Loucy (cell line): ENCODE data around the gene LTB4R.
"Not testable (repeated sequence)": the region's sequence is repeated elsewhere in the genome, so short reads cannot be mapped to it uniquely, and the experiment has no call there.

Experiments used
- H2AFZ ChIP-seq: fragments of 200-600 bp; sonication (generic); 2 replicates; pipeline ENCODE4 v1.6.0; 2016; ENCODE audit warnings: antibody characterized with exemption, mild to moderate bottlenecking, low read length, moderate library complexity
- H3F3A ChIP-seq: fragments of 200-600 bp; 2 replicates; pipeline ENCODE4 v1.6.0; 2016; ENCODE audit warnings: antibody characterized with exemption, low read depth, mild to moderate bottlenecking
- H3K27me3 ChIP-seq: fragments of 200-600 bp; sonication (generic); 2 replicates; pipeline ENCODE4 v1.6.1; 2014; ENCODE audit warnings: low read length, mild to moderate bottlenecking; ENCODE audit not compliant: insufficient read depth, poor library complexity, severe bottlenecking
- H3K36me3 ChIP-seq: fragments of 200-600 bp; sonication (generic); 2 replicates; pipeline ENCODE4 v1.6.1; 2016; ENCODE audit warnings: low read length; ENCODE audit not compliant: insufficient read depth
- H3K4me1 ChIP-seq: fragments of 200-600 bp; sonication (generic); 2 replicates; pipeline ENCODE4 v1.5.1; 2014; ENCODE audit warnings: low read length, mild to moderate bottlenecking; ENCODE audit not compliant: insufficient read depth, poor library complexity, severe bottlenecking
- H3K4me2 ChIP-seq: fragments of 200-600 bp; sonication (generic); 2 replicates; pipeline ENCODE4 v1.6.0; 2014; ENCODE audit warnings: antibody characterized with exemption, low read length, low read depth, mild to moderate bottlenecking; ENCODE audit not compliant: poor library complexity, severe bottlenecking
- H3K4me3 ChIP-seq: fragments of 200-600 bp; sonication (generic); 2 replicates; pipeline ENCODE4 v1.5.1; 2014; ENCODE audit warnings: low read length, mild to moderate bottlenecking, mixed read lengths; ENCODE audit not compliant: poor library complexity, severe bottlenecking
- H3K79me2 ChIP-seq: fragments of 200-600 bp; sonication (generic); 2 replicates; pipeline ENCODE4 v1.6.1; 2014; ENCODE audit warnings: low read length; ENCODE audit not compliant: insufficient read depth
- H3K9ac ChIP-seq: fragments of 200-600 bp; sonication (generic); 2 replicates; pipeline ENCODE4 v1.6.0; 2014; ENCODE audit warnings: mild to moderate bottlenecking, low read depth, low read length, moderate library complexity; ENCODE audit not compliant: poor library complexity, severe bottlenecking
- H3K9me2 ChIP-seq: fragments of 200-600 bp; sonication (generic); replicated peaks from 2 replicates; pipeline ENCODE4 v1.6.1; 2016; ENCODE audit warnings: low read depth, low read length, mixed read lengths
- H3K9me3 ChIP-seq: fragments of 200-600 bp; sonication (generic); 2 replicates; pipeline ENCODE4 v1.6.1; 2014; ENCODE audit warnings: mild to moderate bottlenecking, antibody characterized with exemption, low read length, low read depth; ENCODE audit not compliant: insufficient read depth
- H4K20me1 ChIP-seq: fragments of 200-600 bp; sonication (generic); 2 replicates; pipeline ENCODE4 v1.6.0; 2014; ENCODE audit warnings: antibody characterized with exemption, low read length, mild to moderate bottlenecking; ENCODE audit not compliant: insufficient read depth, poor library complexity, severe bottlenecking
- CTCF ChIP-seq: fragments of 200-600 bp; sonication (generic); conservative IDR thresholded peaks from 2 replicates; pipeline ENCODE4 v1.5.1; 2014; ENCODE audit warnings: mild to moderate bottlenecking, antibody characterized with exemption, low read length
- EZH2phosphoT487 ChIP-seq: fragments of 200-600 bp; IDR thresholded peaks from 2 replicates; pipeline ENCODE4 v1.6.1; 2018; ENCODE audit warnings: antibody characterized with exemption, mild to moderate bottlenecking, moderate library complexity, borderline replicate concordance

Gene LTB4R

DNA sequence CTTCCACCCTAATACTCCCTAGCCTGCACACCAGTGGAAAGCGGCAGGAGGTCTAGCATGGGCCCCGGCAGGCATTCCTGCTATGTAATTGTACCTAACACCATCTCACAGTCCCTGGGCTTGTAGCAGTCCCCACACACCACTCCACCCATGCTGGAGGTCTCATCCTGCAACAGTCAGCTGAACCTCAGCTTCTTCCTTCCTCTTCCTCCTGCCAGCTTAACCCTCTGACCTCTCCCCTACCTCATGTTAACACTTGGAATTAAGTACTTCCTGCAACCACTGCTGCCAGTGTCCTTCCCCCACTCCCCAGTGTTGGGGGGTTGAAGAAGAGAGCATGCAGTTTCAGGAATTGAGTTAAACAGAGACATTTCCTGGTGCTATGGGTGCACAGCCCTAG, 16.0 kb downstream of the LTB4R start:
- H3K36me3 ChIP-seq, result no peaks in the 10 kb centered on the region
- 0 out of 2 replicates have a peak, but pooled peaks cover 3% of the 10 kb centered on the region for H3F3A ChIP-seq
- H3K4me1 ChIP-seq, result peaks cover 45% of the 10 kb centered on the region
- peak overlapping the region; percentile 94 for H2AFZ ChIP-seq
- H3K4me2 ChIP-seq, result peak overlapping the region; percentile 65
- H3K9me3 ChIP-seq, result no peaks in the 10 kb centered on the region
- no peaks in the 10 kb centered on the region for H4K20me1 ChIP-seq
- no peak for TF ChIP-seq CTCF
- no peak for TF ChIP-seq EZH2phosphoT487
- peak overlapping the region; percentile 59 for H3K9ac ChIP-seq
- no peaks in the 10 kb centered on the region for H3K79me2 ChIP-seq
- no peaks in the 10 kb centered on the region for H3K27me3 ChIP-seq
- peak overlapping the region; percentile 50 for H3K4me3 ChIP-seq
- no peaks in the 10 kb centered on the region for H3K9me2 ChIP-seq

DNA sequence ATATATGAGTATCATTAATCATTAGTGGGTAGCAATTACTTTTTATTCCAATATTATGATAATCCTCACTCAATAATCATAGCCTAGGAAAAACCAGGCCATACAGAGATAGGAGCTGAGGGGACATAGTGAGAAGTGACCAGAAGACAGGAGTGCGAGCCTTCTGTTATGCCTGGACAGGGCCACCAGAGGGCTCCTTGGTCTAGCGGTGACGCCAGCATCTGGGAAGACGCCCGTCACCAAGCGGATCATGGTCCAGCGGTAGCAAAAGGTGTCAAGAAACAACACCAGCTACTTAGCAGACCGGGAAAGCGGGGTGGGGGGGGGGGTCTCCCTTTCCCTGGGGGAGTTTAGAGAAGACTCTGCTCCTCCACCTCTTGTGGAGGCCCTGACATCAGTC, 16.6 kb downstream of the LTB4R start:
- TF ChIP-seq CTCF, result peak; percentile 44; the same call in 1 of the 2 replicates
- not testable (repeated sequence) for H3K9me2 ChIP-seq, H2AFZ ChIP-seq, H3K27me3 ChIP-seq, H3K79me2 ChIP-seq, H3K9me3 ChIP-seq, H3K9ac ChIP-seq, H3F3A ChIP-seq, H3K36me3 ChIP-seq, H3K4me3 ChIP-seq, H4K20me1 ChIP-seq
- Histone ChIP-seq H3K4me2 (peak overlapping the region; percentile 65), H3K4me1 (peaks cover 46% of the 10 kb centered on the region)

- no peak for TF ChIP-seq EZH2phosphoT487
- TF ChIP-seq CTCF, result no peak
- Histone ChIP-seq H3K4me3 (no peak overlapping the region), H3K9me3 (no peaks in the 10 kb centered on the region), H3K4me2 (peak overlapping the region; percentile 37), H3K4me1 (peaks cover 52% of the 10 kb centered on the region), H2AFZ (no peak overlapping the region), H3F3A (0 out of 2 replicates have a peak, but pooled peaks cover 3% of the 10 kb centered on the region), H3K79me2 (no peaks in the 10 kb centered on the region), H3K9me2 (no peaks in the 10 kb centered on the region), H3K9ac (no peak overlapping the region), H4K20me1 (no peaks in the 10 kb centered on the region), H3K27me3 (no peaks in the 10 kb centered on the region), H3K36me3 (no peaks in the 10 kb centered on the region)
Measured at GRCh38 chr14:24329073-24329663, 17.9 kb downstream of the LTB4R start.
